Chondrocyte (in vitro differentiated cells): ENCODE results near the gene GAS7. TPM values are rescaled to one million over a fixed set of nuclear protein-coding genes. Genes with fewer than 3 reads are reported as not detected.

Source experiments
- DNase-seq: peaks from one replicate; pipeline ENCODE4 v3.0.0; 2021; ENCODE audit warnings: mixed read lengths, low spot score
- H3K27ac Mint-ChIP-seq: one replicate; pipeline ENCODE4 v1.8.0; 2021; ENCODE audit warnings: mild to moderate bottlenecking, moderate library complexity, mixed read lengths; ENCODE audit not compliant: unreplicated experiment
- H3K27me3 Mint-ChIP-seq: 2 replicates; pipeline ENCODE4 v1.8.0; 2021; ENCODE audit warnings: low read depth, mixed read lengths
- H3K36me3 Mint-ChIP-seq: 2 replicates; pipeline ENCODE4 v1.8.0; 2021; ENCODE audit warnings: low read depth, mixed read lengths
- H3K4me1 Mint-ChIP-seq: 2 replicates; pipeline ENCODE4 v1.8.0; 2021; ENCODE audit warnings: low read depth, mild to moderate bottlenecking, mixed read lengths
- H3K4me3 Mint-ChIP-seq: one replicate; pipeline ENCODE4 v1.8.0; 2021; ENCODE audit warnings: mild to moderate bottlenecking, moderate library complexity, mixed read lengths; ENCODE audit not compliant: unreplicated experiment
- H3K9me3 Mint-ChIP-seq: 2 replicates; pipeline ENCODE4 v1.8.0; 2021; ENCODE audit warnings: low read depth, mixed read lengths
- CTCF ChIP-seq: fragments of 200-600 bp; sonication (generic); IDR thresholded peaks from 2 replicates; pipeline ENCODE4 v1.5.0; 2021; ENCODE audit warnings: antibody characterized with exemption, mild to moderate bottlenecking, moderate library complexity
- total RNA-seq: library from RNA; stranded (reverse); gene quantifications from 3 replicates; pipeline ENCODE4 v1.2.1, GENCODE V29; 2021

The GAS7 gene
- total RNA-seq, 1 donor from 2014 or later: 6.9 TPM

DNA sequence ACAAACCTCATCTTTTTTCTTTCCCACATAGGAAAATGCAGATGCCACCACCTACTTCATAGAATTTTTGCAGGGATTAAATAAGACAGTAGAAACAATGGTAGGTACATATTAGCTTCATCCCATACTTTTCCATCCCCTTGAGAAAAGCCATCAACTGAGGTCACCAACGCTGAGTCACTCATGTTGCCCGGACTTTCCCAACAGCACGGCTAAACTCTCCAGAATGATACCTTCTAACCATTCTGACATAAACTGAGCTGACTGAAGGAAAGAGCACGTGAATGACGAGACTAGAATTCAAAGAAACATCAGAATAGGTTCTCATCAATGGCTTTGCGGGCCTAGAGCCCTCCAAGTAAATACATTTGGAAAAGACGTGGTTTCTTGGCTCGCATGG is 147.3 kb downstream of the GAS7 start:
- no peak for TF ChIP-seq CTCF
- H3K27ac Mint-ChIP-seq: no peak overlapping the region

DNA sequence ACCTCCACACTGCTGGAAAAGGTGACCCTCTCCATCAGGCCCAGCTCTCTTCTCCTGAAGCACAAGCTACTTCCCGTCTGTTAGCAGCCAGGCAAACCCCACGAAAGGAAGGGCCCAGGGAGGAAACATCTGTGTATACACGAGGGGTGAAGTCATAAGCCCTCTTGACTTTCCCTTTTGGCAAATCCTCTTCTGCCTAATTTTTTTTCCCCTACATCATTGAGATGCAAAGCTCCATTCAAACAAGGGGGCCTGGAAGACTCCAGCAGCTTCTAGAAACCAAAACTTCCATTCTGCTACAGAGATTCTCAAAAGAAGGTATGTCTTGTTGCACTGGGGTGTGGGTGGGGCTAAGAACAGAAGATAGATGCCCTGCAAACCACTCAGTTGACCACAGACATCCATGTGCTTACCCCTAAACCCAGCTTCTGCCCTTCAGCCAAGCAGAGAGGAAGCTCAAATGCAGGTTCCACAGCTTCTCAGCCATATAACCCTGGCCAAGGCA is 147.8 kb downstream of the GAS7 start:
- no peak for DNase-seq
- no peak for TF ChIP-seq CTCF
- no peaks in the 10 kb centered on the region for H3K9me3 Mint-ChIP-seq
- H3K4me3 Mint-ChIP-seq: no peak overlapping the region
- no peak overlapping the region for H3K27ac Mint-ChIP-seq
- H3K36me3 Mint-ChIP-seq: no peaks in the 10 kb centered on the region
- no peaks in the 10 kb centered on the region for H3K4me1 Mint-ChIP-seq
- H3K27me3 Mint-ChIP-seq: peaks cover 2% of the 10 kb centered on the region

More for the DNA sequence above, 147.3 kb downstream of the GAS7 start:
- Mint-ChIP-seq H3K36me3 (no peaks in the 10 kb centered on the region), H3K4me1 (no peaks in the 10 kb centered on the region), H3K4me3 (no peak overlapping the region), H3K27me3 (peaks cover 1% of the 10 kb centered on the region), H3K9me3 (no peaks in the 10 kb centered on the region)
- no peak for DNase-seq

- no peak for DNase-seq
- H3K9me3 Mint-ChIP-seq: no peaks in the 10 kb centered on the region
- H3K27ac Mint-ChIP-seq: no peak overlapping the region
- H3K27me3 Mint-ChIP-seq: peaks cover 2% of the 10 kb centered on the region
- no peak for TF ChIP-seq CTCF
- H3K36me3 Mint-ChIP-seq: no peaks in the 10 kb centered on the region
- H3K4me1 Mint-ChIP-seq: no peaks in the 10 kb centered on the region
- H3K4me3 Mint-ChIP-seq: no peak overlapping the region
Measured at GRCh38 chr17:10048629-10049350, 149.6 kb downstream of the GAS7 start.

DNA sequence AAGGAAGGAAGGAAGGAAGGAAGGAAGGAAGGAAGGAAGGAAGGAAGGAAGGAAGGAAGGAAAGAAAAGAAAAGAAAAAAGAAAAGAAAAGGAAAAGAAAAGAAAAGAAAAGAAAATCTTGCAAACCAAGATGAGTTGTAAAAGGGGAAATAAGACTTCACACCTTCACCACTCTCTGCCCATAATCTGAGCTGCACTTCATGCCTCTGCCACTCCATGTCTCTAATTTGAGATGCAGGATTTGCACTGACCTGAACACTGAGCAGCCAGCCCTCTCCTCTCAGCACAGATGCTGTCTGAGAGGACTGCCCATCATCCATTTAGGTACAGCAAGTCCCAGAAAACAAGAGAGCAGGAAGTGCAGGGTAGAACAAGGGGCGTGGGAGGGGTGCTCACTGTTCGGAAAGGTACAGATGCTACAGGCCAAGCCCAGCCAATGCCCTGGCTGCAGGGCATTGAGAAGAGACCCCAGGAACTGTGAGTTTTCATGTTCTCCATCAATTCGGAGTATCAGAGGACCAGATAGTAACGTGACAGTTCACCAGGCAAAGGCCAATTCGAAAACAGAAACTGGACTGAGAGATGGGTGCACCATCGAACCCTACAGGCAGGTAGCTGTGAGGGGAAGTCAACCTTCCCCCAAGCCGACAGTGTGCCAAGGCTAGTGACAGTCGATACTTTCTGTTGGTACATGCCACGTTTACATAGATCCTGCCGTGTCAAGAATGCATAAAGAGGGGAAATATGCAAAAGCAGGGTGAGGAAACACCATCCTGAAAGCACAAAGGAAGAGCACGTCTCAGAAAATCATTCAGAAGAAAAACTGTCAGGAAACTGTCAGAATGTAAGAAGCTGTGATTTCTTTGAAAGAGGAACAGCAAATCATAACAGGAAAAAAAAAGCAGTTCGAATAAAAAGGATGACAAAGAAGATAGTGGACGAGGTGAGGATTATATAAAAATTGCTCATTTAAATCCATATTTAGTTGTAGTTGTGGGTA is 151.3 kb downstream of the GAS7 start:
- TF ChIP-seq CTCF: no peak
- no peak for DNase-seq
- Mint-ChIP-seq H3K4me3 (no peak overlapping the region), H3K4me1 (no peaks in the 10 kb centered on the region), H3K27ac (no peak overlapping the region), H3K36me3 (no peaks in the 10 kb centered on the region), H3K27me3 (peaks cover 2% of the 10 kb centered on the region), H3K9me3 (no peaks in the 10 kb centered on the region)
